Stimulated activated CD4-positive, alpha-beta T cell treated with anti-CD3 and anti-CD28 coated beads, Interleukin-2, amount 100 ng/mL, for 4 hours (primary cell): ENCODE results near the gene FAM117A.

Source experiments
- DNase-seq: peaks from one replicate; pipeline ENCODE4 v3.0.0-alpha.2; 2020; ENCODE audit warnings: low read depth

Gene FAM117A

DNA sequence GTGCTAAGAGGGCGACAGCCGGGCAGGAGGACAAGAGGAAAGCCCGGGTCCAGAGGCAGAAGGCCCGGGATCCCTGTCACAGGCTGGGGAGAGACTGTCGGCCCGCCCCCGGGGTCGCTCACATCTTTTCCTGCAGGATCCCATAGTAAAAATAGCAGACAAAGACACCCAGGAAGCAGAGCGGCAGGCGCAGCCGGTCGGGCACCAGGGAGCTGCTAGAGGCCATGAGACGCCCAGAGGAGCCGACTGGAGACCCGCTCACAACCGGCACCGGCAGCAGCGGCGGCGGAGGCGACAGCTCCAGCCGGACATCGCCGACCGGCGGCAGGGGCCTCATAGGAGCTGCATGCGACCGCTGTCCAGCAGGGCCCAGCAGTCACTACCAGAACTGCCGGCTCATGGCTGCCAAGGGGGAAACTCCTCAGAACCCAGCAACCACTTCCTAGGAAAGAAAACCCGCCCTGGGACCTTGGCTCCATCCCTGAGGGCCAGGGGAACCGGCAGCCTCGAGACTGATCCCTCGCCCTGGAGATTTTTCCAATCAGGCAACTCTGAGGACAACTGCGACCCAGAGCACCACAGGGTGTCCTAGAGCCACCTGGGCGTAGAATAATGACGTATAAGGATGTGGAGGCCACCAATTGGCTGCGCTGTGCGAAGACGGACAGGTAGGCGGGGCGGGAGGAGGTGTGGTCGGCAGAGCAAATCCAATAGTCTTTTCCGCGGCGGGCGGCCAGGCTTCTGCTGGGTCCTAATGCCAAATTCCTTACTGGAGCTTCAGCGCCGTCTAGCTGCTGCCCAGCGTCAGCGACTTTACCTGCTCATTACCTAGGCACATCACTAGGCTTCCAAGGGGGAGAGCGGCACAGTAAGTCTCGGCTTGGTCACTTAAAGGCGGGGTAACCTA lies 56.1 kb downstream of the FAM117A start, which contains the start of gene SLC35B1:
TSS of gene SLC35B1 (minus strand) at position 357 of the 907 bp plus-strand sequence. CDS start at position 226, 131 bp downstream.
- peak; percentile 97 for DNase-seq

DNA sequence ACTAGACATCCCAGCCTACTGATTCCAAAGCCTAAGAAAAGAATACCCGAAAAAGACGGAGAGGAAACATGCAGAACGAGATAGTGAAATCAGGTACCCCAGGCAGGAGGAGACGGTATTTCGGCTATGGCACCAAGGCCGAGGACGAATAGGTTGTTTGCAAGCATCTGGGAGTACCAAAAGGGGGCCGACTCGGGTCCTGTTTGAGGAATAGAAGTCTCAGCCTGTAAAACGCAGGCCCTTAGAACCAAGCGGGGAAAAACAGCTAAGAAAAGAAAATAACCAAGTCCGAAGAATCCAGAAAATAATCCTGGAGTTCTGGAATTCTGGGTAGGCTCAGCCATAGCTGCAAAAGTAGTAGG lies 56.7 kb downstream of the FAM117A start:
- DNase-seq: no peak

DNA sequence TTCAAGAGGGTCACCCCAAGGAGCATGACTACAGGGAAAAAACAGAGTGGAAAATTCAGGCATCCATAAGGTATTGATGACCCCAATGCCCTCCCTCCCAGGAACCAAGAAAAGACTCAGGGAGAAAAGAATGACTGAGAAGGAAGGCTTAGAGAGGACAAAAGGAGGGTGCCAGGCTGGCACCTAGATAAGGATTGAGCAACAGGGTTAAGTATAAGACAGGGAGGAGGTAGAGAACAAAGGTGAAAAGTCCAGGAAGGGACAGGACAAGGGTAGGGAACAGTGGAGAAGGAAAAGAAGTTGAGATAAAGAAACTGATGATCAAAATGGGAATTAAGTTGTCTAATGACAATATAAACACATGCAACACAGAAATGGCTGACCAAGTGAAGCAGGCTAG lies 58.7 kb downstream of the FAM117A start:
- no peak for DNase-seq

DNA sequence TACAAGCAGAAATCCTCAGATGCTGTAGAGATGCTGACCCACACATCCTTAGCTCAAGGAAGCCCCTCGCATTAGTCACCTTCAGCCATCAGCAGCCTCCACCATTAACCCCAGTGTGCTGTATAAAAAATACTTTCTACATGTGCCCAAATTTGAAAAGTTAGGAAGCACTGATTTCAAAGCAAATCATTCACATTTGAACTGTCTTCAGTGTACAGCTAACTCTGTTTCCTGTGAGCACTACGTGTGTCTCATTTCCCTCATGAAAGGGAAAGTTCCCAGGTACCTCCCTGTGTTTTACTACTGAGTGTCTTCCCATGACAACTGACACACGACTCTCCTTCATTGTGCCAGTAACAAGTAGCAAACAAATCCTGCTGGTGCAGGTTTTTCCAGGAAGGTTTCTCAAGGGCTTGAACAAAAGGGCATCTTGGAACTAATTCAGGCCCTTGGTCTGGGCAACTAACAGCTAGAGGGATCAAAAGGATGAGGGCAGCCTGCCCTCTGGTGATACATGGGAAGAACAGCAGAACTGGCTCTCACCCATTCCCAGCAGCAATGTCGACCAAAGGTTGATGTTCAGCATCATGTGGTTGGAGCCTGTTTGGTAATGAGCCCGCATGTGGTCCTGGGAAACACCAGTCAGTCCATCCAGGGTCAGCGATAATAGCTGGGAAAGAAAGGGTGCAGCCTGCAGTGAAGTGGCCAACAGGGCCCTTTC lies 60.2 kb downstream of the FAM117A start:
- DNase-seq: no peak

DNA sequence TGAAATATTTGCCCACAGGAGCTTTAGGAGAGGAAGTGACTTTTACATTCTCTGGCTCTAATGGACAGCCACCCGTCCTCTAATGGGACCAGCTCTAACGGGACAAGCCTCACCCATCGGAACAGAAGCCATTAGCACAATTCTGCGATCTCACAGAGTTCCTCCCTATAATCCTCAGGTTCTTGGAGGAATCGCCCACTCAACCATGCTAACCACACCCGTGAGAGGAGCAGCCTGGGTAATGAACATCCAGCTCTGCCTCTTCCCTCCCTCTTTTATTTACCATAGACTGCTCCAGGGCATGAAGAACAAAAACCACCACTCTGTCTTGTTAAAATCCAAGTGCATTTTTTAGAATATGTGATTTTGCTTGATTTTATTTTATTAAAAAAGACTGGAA lies 63.0 kb downstream of the FAM117A start:
- DNase-seq: no peak

DNA sequence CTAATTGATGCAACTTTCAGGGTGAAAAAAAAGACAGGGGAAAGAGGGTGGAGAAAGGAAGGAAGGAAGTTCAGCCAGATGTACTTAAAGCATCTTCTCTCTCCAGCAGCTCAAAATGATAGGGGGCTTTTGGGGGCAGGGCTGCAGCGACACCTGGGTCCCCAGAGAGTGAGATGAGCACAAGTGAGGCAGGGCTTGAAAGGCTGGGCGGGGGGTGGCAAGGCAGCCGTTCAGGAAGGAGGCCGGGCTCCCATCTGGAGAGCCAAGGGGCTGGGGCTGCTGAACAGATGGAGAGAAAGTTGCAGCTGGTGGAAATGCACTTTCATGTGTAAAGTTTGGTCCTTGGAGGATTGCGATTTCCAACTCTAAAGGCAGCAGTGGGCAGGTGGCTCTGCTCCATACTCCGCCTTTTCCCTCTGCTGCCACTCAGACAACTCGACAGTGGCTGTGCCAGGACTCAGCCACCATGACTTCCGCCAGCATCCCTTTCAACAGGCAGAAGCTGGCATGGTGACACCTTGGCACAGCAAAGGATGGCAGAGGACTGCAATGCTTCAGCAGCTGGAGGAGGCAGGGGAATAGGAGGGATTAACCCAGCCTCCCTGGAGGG lies 63.9 kb downstream of the FAM117A start:
- no peak for DNase-seq

DNA sequence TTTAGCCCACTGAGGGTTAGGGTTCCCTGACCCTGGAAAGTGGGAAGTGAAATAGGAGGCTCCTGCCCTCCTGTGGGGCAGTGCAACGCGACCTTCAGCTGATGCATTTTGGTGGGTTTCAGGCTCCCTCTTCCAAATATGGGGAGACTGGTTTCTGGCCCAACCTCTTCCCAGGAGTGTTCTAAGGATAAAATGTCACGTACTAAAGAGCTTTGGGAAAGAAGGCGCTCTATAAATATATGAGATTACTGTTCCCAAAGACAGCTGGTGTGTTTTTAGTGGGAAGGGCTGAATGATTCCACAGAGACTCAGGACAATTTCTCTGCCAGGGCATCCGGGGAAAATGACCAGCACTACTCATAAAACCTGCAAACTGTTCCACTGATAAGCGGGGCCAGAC lies 65.9 kb downstream of the FAM117A start:
- DNase-seq: no peak

DNA sequence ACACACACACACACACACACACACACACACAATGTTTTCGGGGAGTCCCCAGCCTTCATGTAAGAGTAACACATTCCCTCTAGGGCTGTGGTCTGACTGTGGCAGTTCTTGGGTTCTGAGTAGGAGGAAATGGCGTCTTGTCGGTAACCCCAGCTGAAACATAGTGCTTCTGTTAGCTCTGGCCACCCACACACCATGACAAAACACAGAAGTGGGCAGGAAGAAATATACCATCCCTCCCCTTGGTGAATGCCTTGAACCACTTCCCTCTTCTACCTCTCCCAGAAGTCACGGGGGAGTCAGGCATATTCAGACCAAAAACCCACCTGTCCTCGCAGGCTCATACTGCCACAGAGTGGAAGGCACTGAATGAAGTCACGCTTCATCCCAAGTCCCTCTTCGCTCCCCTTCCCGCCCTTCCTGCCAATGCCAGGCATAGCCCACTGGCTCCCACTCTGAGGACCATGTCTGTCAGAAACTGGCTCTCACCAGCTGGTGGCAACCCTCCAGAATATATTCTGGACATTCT lies 67.6 kb downstream of the FAM117A start:
- peak; percentile 75 for DNase-seq

DNA sequence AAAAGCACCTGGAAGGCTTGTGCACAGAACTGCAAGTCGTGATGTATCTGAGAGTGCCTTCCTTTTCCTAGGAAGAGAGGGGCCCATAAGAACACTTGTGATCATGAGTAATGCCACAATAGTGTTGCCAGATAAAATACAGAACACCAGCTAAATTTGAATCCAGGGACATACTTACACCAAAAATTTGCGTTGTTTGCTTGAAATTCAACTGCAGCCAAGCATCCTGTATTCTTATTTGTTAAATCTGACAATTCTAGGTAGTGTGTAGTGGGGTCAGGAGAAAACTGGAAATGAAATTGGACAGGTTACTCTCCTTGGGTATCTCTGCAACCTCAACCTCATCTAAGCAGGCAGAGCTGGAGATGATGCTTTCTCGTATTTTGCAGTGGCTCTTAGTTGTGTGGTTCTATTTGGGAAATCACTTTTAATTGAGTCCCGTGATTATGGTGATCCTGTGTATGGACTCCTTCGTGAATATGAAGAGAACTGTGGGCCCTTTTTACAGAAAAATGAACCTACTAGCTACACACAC lies 68.2 kb downstream of the FAM117A start:
- no peak for DNase-seq

DNA sequence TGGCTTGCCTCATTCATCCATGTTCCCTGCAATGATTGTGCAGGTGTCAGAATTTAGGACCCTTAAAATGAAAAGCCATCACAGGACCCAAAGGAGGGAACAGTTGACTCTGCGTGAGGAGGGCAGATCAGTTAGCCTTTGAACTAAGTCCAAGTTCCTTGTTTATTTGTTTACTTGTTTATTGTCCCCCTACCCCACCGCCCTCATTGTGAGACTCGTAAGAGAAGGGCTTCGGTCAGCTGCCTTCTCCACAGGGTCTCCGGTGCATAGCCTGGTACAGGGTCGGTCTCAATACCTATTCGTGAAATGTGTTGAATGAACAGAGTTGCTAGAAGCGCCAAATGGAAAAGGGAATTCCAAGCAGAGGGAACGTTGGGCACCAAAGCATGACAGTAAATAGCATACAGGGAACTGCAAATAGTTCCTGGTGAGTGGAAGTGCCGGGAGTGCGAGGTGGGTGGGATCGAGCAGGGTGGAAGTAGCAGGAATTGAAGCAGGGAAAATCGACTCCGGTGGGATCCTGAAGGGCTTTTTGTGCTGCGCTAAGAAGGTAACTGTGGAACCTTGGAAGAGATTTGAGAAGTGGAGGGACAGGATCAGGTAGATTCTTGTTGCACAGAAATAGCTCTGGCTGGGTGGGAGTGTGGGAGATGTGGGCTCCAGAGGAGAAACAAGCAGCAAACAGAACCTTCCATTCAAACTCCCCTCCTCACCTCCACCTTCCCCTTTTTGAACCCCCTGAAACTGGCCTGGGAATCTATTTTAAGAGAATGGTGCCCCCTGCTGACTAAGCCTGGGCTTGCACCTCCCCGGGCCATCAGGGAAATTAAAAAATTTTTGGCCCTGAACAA lies 68.9 kb downstream of the FAM117A start:
- DNase-seq: peak; percentile 40

DNA sequence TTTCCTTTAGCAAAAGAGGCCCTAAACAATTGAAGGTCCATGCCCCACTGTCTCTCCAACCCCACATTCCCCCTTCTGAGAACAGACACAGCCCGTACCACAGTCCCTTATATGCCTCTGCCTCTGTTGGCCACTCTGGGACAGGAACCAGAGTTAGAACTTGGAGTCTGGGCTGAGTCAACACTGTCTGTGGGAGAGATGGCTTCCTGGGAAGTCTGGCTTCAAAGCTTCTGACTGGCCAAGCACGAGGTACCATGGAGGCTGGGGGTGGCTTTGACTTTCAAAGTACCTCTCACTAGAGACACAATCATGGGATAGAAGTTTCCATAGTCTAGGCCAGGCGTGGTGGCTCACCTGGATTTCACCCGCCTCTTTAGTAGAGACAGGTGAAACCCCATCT lies 71.2 kb downstream of the FAM117A start:
- DNase-seq: no peak

DNA sequence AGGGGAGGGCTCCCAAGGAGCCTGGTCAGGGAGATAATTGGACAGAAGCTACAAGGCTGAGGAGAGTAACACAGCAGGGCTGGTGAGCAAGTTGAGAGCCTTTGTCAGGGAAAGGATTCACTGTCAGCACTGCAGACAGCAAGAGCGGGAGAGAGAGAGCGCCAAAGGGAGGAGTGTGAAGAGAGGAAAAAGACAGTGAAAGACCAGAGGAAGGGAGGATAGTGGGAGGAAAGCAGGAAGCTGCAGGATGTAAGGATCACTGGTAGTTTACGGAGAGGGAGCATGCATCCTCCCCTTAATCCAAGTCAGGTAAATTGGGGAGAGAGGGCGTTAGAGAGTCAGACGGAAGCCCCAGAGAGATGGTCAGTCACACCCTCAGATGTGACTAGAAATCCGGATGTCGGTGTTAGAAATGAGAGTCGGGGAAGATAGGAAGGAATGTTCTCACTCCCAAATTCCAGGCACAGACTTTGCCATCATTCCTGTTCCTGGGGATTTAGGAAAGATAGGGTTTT lies 72.2 kb downstream of the FAM117A start:
- no peak for DNase-seq

DNA sequence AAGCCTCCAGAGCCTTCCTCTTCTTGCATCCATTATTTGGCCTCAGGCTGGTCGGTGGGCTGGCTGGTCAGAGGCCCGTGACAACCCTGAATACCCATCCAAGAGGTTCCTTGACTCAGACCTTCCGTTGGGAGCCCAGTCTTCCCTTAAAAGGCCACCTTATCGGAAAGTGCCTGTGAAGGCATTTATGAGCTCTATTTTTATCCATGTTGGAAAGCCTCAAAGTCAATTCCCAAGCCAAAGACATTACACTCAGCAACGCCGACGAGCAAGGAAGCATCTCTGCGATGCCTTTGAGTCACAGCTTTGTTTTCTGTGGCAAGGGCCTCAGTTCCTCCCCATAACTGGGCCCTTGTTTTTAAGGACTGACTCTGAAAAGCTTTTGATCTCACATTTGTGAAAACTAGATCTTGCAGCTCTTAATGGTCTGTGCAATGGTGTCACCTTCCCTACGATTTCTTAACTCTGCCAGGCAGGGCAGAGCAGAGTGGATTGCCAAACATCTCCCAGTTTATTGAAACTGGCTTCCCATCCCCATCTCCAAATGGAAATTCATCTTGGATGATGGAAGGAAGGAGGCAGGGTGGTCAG lies 72.8 kb downstream of the FAM117A start:
- no peak for DNase-seq

DNA sequence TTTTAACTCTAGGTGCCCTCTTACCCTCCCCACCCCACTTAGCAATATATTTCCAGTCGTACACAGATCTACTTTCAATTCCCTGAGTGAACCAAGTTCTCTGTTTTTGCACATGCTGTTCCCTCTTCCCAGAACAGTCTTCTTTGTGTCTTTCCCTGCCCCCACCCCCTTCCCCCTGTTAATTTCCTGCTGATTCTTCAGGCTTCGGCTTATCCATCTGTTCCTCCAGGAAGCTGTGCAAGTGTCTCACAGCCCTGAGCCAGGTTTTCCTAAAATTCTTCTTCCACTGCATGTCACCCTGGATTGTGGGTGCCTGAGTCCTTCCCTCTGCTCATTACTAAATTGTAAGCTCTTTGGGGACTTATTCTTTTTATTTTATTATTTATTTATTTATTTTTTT lies 73.7 kb downstream of the FAM117A start:
- DNase-seq: no peak

DNA sequence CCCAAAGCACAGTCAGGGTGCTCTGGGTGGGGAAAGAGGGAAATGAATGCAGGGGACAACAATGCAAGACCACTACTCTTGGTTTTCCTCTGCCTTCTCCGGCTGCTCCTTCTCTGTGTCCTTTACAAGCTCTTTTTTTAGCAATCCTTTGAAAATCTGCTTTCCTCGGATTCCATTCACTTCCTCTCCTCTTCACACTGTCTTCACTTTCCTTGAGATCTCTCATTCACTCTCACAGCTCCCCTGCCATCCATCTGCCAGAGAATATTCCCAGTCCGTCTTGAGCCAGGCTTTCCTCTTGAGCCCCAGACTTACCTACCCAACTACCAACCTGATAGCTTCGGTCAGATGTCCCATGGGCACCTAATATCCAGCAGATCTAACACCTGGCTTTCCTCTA lies 75.1 kb downstream of the FAM117A start:
- DNase-seq: no peak

DNA sequence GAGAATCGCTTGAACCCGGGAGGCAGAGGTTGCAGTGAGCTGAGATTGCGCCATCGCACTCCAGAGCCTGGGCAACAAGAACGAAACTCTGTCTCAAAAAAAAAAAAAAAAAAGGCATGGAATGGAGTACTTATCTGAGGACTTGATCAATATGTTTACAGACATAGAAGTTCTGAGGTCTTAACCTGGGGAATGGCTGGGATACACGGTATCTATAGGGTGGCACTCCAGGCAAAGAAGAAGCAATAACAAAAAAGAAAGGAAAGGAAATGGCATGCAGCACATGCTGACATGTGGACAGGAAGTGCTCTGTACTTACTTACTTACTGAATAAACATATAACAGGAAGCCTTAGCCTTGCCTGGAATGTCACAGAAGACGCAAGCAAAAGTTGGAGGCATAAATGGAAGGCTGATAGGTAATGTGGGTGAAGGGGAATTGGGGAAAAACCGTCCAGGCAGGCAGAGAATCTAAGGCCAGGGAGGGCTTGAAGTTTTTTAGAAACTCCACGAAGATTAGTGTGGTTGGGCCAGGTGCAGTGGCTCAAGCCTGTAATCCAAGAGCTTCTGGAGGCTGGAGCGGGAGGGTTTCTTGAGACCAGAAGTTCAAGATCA lies 75.9 kb downstream of the FAM117A start:
- DNase-seq: no peak

DNA sequence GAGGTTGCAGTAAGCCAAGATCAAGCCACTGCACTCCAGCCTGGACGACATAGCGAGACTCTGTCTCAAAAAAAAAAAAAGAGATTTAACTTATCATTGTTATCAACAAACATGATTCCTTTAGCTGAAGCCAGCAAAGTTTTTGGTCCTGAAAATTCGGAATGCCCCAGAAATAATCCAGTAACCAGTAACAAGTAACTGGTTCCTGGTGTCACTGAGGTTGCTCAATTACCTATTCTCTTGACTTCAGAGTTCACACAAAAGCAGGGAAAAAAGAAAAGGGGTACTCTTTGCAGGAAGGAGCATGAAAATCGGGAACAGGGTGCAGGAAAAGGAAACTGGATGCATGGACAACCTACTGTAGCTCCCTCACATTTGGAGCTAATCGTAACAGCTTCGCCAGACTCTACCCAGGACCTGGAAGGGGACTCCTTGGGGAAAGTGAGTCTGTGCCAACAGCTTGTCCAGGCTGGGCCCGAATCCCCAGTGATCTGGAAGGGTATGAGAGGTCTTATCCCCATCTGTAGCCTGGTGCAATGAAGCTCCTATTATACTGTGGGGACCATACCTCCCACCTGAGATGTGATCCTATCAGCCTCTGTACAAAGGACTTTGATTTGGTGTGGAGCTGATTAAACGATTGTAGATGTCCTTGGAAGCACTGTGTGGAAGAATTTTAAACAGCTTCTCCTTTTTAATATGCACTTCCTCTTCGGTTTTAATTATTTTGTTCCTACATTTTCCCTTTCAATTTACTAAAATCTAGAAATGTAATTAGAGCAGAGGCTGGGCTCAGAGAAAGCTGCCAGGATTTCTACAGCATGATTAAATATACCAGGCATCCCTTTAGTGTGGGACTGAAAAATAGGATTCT lies 82.6 kb downstream of the FAM117A start:
- DNase-seq: no peak

DNA sequence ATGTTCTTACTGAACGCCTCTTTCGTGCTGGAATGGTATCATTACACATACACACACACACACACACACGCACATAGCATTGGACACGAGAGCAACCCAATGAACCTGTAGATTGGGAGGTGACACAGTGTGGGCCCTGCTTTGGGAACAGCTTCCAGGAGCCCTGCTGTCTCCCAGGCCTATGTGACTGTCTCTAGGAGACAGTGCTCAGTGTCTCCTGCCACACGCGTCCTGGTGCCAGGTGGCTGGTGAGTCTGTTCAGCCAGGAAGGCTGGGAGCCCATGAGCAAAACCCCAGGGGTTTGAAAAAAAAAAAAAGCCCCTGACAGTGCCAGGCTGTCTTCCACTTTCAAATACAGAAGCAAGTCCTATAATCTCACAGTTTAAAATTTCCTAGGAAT lies 83.6 kb downstream of the FAM117A start:
- no peak for DNase-seq
